G401.6 (cell line): Measurements from ENCODE around the gene CCDC127.

Source experiments
- FAIRE-seq: peaks from 2 replicates; lab custom pipeline; 2012; peaks lifted over from hg19 to GRCh38; lab: Jason Lieb, UNC

Gene CCDC127

DNA sequence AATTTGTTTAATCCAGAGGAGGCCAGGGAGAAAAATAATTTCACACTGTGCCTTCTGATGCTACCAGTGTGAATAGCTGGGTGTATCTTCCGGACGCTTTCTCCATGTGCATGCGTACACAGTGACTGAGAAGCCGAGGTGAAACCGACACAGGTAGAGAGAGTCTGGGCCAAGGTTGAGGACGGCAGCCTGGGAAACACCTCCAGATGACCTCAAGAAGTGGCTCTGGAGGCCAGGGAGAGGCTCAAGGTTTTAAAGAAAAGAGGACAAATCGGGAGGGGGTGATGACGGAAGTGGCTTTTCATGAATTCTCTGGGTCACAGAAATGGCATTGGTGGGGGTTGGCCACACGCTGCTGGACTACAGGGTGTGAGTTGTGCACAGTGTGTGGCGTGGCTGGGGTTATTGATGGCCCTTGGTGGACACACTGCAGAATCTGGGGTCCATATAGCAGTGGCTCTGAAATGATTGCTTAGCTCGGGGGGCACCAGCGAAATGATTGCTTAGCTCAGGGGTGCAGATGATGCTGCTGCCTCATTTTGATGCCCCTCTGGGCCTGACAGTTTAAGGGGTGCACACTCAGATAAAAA, 60.7 kb downstream of the CCDC127 start:
- FAIRE-seq, result no peak

DNA sequence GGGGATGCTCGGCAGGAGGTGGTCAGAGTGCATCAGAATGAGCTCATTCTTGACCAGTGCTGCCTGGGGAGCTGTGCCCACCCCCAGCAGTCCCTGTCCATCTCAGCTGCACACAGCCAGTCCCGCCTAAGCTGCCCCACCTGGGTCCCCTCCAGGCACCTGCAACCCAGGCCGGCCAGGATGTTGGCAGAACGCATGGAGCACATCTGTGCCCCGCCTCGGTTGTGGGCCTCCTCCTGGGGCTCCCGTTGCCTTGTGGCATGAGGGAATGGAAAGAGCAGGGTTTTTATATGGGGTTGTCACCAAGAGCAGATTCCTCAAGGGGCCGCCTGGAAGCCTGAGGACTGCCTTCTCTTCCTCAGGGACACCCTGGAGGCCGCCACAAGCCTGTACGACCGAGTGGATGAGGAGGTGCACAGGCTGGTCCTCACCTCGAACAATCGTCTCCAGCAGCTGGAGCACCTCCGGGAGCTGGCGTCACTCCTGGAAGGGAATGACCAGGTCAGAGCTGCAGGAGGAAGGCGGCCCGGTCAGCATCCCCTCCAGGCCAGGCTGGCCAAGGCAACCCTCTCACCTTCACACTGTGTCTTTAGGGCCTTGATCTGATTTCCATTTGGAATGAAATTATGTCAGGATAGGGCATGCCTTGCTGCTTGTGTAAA, 61.4 kb downstream of the CCDC127 start:
- no peak for FAIRE-seq

DNA sequence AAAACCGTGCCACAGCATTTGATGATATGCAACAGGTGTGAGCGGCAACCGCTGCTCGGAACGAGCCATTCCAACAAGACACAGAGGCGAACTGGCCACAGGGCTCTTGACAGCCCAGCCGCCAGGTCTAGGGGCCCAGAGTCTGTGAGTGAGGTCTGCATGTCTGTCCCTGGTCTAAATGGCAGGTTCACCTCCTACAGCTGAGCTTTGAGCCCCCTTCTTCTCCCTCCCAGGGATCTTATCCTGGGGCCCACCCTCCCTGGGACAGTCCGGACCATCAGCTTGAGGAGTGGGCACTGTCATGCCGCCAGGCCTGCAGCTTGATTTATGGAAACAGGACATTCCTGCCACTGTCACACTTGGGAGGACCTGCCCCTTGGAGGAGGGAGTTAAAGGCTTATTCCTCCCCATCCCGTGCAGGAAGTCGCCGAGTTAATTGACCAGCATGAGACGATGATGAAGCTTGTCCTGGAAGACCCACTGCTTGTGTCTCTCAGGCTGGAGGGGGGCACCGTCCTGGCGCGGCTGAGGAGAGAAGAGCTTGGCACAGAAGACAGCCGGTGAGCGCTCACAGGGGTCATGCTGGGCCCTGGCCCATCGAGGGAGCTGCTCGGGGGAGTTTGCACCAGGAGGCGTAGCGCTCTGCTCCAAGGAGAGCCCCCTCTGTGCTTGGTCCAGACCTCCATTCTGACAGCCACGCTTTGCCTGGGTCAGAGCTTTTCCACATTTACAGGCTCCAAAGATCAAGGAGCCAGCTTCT, 62.1 kb downstream of the CCDC127 start:
- FAIRE-seq, result no peak

DNA sequence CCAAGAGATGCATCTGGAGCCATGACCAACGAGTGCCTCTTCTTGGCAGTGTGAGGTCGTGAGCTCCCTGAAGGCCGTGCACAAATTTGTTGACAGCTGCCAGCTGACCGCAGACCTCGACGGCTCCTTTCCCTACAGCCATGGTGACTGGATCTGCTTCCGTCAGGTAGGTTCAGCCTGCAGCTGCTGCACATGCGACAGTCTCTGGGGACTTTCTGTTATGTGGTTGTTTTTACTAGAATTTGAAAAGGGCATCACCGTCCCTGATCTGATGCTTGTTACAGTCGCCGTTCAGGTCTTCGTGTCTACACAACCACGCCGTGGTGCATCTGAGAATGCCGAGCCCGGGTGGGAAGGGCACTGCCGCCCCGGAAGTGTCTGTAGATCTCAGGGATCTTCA, 63.1 kb downstream of the CCDC127 start:
- no peak for FAIRE-seq

DNA sequence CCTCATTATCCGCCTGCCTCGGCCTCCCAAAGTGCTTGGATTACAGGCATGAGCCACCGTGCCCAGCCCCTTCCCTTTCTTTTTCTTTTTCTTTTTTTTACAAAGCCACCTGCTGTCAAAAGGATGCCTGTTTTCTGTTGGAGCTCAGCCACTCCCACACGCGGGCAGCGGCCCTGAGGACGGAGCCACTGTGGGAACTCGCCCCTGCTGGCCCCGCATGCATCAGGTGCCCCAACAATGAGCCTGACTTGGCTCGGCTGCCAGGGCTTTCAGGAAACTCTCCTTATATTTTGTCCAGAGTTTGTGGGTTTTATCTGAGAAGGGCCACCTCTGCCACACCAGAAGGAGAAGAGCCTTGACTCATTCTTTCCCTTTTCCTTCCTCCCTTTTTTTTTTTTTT, 63.7 kb downstream of the CCDC127 start:
- FAIRE-seq, result no peak

DNA sequence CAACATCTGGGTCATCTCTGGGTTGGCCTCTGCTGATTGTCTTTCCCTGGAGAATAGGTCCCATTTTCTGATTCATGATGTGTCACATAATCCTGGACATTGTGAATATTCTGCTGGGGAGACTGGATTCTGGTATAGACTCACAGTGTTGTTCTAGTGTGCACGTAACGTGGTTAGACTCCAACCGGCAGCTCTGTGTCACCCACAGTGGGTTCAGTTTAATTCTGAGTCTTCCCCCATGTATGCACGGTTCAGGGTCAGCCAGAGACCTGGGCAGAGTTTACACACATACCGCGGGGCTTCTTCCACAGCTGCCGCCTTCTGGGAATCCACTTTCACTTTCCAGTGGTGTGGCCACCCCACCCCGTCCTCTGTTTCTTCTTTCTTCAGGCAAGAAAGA, 64.7 kb downstream of the CCDC127 start:
- FAIRE-seq, result no peak

DNA sequence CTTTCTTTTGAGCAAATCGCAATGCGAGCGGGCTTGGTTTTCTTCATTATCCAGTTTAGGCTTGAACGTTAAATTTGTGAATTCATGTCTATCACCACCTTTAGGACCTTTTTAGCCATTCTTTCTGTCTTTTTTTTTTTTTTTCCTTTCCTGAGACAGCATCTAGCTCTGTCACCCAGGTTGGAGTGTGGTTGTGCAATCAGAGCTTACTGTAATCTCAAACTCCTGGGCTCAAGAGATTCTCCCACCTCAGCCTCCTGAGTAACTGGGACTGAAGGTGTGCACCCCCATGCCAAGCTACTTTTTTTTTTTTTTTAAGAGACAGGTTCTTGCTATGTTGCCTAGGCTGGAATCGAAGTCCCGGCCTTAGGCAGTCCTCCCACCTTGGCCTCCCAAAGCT, 65.9 kb downstream of the CCDC127 start:
- no peak for FAIRE-seq

DNA sequence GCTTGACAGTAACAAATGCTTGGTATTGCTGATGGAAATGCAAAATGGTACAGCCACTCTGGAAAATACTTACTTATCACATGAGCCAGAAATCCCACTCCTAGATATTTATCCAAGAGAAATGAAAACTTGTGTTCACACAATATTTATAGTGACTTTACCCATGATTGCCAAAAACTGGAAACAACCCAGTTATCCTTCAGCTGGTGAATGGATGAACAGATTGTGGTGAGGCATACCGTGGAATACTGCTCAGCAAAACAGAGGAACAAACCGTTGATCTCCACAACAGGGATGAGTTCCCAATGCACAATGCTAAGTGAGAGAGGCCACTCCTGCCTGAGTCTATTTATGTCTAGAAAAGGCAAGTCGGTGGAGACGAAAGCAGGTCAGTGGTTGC, 67.2 kb downstream of the CCDC127 start:
- FAIRE-seq, result no peak

DNA sequence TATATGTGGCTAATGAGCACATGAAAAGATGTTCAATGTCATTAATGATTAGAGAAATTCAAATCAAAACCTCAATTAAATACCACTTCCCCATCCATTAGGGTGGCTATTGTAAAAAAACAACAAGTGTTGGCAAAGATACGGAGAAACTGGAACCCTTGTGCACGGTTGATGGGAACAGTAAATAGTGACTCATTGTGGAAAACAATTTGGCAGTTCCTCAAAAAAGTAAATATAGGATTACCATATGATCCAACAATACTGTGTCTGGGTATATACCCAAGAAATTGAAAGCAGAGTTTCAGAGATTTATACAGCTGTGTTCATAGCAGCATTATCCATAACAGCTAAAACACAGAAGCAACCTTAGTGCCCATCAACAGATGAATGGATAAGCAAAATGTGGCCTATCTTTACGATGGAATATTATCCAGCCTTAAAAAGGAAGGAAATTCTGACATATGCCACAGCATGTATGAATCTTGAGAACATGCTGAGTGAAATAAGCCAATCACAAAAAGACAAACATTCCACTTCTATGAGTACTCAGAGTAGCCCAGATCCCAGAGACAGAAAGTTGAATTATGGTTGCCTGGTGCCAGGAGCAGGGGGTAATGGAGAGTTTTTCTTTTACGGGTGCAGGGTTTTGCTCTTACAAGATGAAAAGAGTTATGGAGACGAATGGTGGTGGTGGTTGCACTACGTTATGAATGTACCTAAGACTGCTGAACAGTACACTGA, 68.0 kb downstream of the CCDC127 start:
- no peak for FAIRE-seq

DNA sequence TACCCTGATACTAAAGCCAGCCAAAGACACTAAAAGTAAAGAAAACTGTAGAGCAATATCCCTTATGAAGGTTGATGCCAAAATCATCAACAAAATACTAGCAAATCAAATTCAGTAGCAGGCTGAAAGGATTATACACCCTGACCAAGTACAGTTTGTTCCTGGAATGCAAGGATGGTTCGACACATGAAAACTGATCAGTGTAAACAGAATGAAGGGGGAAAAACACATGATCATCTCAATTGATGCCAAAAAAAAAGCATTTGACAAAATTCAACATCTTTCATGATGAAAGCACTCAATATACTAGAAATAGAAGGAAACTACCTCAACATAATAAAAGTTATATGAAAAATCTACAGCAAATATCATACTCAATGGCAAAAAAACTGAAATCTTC, 70.2 kb downstream of the CCDC127 start:
- FAIRE-seq, result no peak
